Gastrocnemius medialis (tissue), 4 donors: Measurements from ENCODE around the gene UTP18.

Source experiments
- CTCF ChIP-seq, 5 experiments: fragments of 450-650 bp in 3 of 5; fragments of 200-600 bp in 2 of 5; sonication (generic) in 2 of 5; IDR thresholded peaks in 4 of 5; conservative IDR thresholded peaks in 1 of 5; 1 replicate in 4 of 5; 2 replicates in 1 of 5; pipeline ENCODE4 v1.5.1; 2016 to 2019; ENCODE audit warnings: antibody characterized with exemption in 5 of 5, mild to moderate bottlenecking in 3 of 5, moderate library complexity in 3 of 5
- POLR2A ChIP-seq, 2 donors: fragments of 450-650 bp; IDR thresholded peaks; one replicate each; pipeline ENCODE4 v1.6.1; 2017; ENCODE audit warnings: antibody characterized with exemption in 2 of 2, mild to moderate bottlenecking in 2 of 2, moderate library complexity in 2 of 2

GRCh38 chr17:51275381-51275780, 15.0 kb downstream of the UTP18 start:
- TF ChIP-seq CTCF (IDR thresholded peaks at IDR 0.05 in 4 of 5, conservative IDR thresholded peaks at IDR 0.05 in 1 of 5), result no peak
- TF ChIP-seq POLR2A (IDR thresholded peaks at IDR 0.05), result no peak
